ENCODE data around the gene IVD.
"Not testable (repeated sequence)": the region's sequence is repeated elsewhere in the genome, so short reads cannot be mapped to it uniquely, and the experiment has no call there.

Gene IVD

GRCh38 chr15:40452296-40453090 is 46.9 kb downstream of the IVD start:
- H3K27ac ChIP-seq = no peak overlapping the region
- no peak for TF ChIP-seq CTCF (IDR thresholded peaks at IDR 0.05)
- no peak for DNase-seq (ENCODE audit: low spot score)
- no peak overlapping the region for H3K4me3 ChIP-seq

- not testable (repeated sequence) for DNase-seq (ENCODE audit: low spot score); H3K27ac ChIP-seq; H3K4me3 ChIP-seq
Observed at GRCh38 chr15:40453941-40454340, 48.3 kb downstream of the IVD start.

GRCh38 chr15:40454904-40455391 is 49.4 kb downstream of the IVD start:
- DNase-seq (ENCODE audit: low spot score) = no peak
- TF ChIP-seq CTCF (IDR thresholded peaks at IDR 0.05) = no peak

GRCh38 chr15:40456299-40456712 is 50.7 kb downstream of the IVD start:
- no peak for TF ChIP-seq CTCF (IDR thresholded peaks at IDR 0.05)
- no peak overlapping the region for H3K4me3 ChIP-seq
- no peak overlapping the region for H3K27ac ChIP-seq
- DNase-seq (ENCODE audit: low spot score) = no peak

More at GRCh38 chr15:40454904-40455391, 49.4 kb downstream of the IVD start:
- Histone ChIP-seq H3K4me3 (no peak overlapping the region), H3K27ac (no peak overlapping the region)

GRCh38 chr15:40456738-40457137 is 51.1 kb downstream of the IVD start:
- TF ChIP-seq CTCF (IDR thresholded peaks at IDR 0.05) = no peak
- no peak for DNase-seq (ENCODE audit: low spot score)
- H3K27ac ChIP-seq = no peak overlapping the region
- no peak overlapping the region for H3K4me3 ChIP-seq

GRCh38 chr15:40458495-40459371 is 53.1 kb downstream of the IVD start:
- Histone ChIP-seq H3K27ac (no peak overlapping the region), H3K4me3 (no peak overlapping the region)
- no peak for TF ChIP-seq CTCF (IDR thresholded peaks at IDR 0.05)
- no peak for DNase-seq (ENCODE audit: low spot score)

- Histone ChIP-seq H3K4me3 (no peak overlapping the region), H3K27ac (no peak overlapping the region)
- no peak for DNase-seq (ENCODE audit: low spot score)
- TF ChIP-seq CTCF (IDR thresholded peaks at IDR 0.05) = no peak
Observed at GRCh38 chr15:40459391-40460015, 53.9 kb downstream of the IVD start.
